KBM-7 (cell line): ENCODE data around the gene UBR4.
A peak's percentile ranks its signal among the peaks of the same experiment; 100 is the strongest.

ENCODE experiments used
- DNase-seq: peaks from one replicate; pipeline ENCODE4 v3.0.0-alpha.2; 2015
- in situ Hi-C: fragments of 300-500 bp; cut with MboI; formaldehyde crosslinking; loops from 2 replicates; pipeline ENCODE4 v1.14.3; 2020; ENCODE audit warnings: low sequenced_read_pairs, low pct_unique_long_range_greater_than_20kb, mixed read lengths

The UBR4 gene

GRCh38 chr1:19113697-19114092 lies 96.4 kb downstream of the UBR4 start:
- in situ Hi-C loops: no loop called here
- peak; percentile 39 for DNase-seq

GRCh38 chr1:19112891-19113696 lies 97.0 kb downstream of the UBR4 start:
- in situ Hi-C loops: no loop called here
- no peak for DNase-seq

DNA sequence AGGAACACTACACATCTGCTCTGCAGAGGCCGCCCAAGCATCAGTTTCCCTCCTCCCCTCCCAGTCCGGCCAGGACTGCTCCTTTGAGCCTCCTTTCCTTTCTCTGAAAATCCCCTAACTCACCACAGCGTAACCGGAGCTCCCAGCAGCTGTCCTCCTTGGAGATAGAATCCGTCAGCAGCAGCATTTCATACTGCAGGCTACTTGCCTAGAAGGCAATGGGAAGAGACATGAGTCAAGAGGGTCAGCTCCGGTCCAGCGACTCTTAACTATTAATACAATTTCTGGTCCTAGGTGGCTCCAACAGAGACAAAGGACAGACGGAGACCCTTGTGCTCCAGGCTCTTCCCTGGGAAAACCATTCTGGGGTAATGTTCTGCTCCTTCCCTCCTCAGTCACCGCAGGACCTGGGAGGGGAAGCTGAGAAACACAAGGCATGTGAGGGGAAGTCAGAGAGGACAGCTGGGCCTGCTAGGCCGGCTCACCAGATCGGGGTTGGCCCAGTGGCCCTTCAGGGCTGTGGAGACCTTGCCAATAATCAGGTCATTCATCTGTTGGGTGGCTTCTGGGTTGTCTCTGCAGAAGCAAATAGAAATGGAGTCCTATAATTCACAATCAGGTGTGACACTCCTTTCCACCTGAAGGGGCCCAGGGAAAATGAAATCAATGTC lies 99.7 kb downstream of the UBR4 start:
- no peak for DNase-seq
- in situ Hi-C loops: no loop called here

DNA sequence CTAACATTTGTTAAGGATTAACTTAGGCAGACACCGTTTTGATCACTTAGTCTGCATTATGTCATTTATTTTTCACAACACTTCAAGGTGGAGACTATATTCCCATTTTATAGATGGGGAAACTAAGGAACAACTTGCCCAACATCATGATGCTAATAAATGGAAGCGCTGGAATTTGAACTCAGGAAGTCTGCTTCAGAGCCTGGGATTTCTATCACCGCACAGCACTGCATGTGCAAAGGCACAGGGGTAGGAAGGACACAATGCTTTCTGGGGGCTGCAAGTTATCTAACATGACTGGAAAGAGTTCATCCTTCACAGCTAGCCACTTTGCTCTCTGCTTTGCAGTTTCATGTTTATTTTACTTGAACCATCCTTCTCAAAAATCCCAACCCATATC lies 100.5 kb downstream of the UBR4 start:
- no peak for DNase-seq
- in situ Hi-C loops: no loop called here

DNA sequence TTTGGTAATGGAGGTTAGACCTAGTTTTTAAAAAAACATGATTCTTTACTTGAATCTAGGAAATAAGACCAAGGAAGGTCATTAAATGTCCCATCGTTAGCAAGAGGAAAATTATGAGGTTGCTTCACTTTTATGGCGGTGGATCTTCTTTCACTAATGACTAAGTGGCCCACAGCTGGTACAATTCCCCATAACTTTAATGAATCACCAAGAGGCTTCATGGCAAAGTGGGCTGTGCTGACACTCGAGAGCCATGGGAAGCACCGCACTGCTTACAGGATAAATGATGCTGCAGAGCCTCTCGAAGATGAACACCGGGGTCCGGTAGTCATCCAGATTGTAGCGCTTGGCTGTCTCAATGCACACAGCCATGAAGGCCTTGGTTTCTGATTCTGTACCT lies 108.8 kb downstream of the UBR4 start:
- in situ Hi-C loops: no loop called here
- no peak for DNase-seq

DNA sequence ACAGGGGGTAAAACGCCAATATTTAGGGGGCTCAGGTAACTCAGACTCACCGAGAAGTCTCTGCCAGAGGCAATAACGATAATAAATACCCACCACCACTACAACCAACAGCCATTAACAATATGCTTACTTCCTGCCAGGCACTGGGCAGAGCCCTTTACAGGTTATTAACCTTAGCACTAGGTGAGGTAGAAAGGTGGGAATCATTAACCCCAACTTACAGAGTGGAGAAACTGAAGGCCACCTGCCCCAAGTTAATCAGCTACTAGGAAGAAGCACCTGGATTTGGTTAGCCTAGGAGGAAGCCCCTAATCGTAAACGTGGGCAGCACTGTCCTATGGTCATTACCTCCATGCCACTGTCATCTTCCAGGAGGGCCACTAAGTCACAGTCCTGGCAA lies 110.0 kb downstream of the UBR4 start:
- in situ Hi-C loops: no loop called here
- no peak for DNase-seq

DNA sequence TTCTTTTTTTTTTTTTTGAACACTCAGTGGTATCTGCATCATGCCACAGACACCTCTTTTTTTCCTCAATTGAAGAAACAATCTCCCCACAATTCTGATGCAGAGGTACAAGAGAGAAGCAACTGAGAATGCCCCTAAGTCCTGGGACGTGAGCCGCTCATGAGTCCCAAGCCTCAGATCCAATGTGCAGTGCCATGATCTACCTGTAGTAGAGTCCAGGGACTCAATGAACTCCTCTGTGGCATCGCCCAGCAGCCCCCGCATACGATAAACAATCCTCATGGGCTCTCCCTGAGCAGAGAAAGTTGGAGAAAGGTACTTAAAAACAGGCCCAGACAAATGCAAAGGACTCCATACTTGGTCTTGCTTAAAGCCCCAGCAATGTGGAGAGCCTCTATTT lies 113.1 kb downstream of the UBR4 start:
- in situ Hi-C loops: loop anchor here (25.0 kb wide), 1 partner anchor 185 kb away; the partner anchor contains the start of gene ALDH4A1
- no peak for DNase-seq

DNA sequence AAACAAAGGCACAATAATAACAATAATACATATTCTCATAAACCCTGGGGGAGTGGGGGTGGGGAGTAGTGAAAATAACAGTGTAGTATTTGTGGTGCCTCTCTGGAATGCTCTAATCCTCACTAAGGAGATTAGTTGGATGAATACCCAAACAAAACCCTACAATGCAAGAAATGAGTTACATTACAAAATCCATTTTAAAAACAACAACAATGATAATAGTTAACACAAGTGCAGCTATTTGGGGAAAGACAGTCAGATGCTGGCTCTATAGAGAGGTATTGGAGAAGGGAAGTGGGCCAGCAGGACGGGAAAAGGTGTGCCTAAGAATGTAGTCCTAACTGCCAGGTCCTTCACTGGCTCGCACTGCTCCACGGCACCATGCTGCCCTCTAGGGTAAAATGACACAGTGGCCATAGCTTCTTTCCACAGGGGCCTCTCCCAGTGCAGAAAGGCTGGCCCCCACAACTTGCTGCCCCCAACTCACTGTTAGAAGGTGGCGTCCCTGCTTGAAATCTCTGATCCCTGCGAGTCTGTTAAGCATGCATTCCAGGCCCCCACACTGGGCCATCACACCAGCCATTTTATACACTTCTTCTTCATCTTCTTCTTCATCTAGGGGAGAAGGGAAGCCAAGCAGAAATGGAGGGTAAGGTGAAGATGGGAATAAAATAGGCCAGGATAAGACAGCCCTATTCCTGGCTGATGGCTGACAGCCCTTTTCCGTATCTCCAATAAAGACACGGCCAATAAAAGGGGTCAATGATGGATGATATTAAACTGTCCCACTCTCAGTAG lies 113.8 kb downstream of the UBR4 start:
- peak; percentile 24 for DNase-seq
- in situ Hi-C loops: loop anchor here (25.0 kb wide), 1 partner anchor 184 kb away; the partner anchor contains the start of gene ALDH4A1

GRCh38 chr1:19091196-19091953 lies 118.7 kb downstream of the UBR4 start:
- in situ Hi-C loops: loop anchor here (25.0 kb wide), 1 partner anchor 179 kb away; the partner anchor contains the start of gene ALDH4A1
- DNase-seq: no peak

DNA sequence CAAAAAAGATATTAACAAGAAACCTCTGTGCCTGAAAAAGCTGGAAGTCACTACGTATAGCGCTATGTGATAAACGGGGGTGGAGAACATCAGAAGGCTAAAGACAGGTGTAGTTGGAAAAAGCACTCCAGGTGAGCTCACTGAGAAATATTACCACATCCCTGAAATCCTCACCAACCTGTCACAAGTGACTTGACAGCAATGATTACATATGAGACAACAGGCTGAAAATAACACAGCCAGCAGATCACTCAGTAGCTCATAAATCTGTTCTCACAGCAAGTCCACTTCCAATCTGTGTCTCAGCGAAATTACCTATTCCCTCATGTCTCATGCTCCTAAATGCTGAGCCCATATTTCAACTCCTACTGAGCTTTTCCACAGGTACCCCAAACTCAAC lies 120.5 kb downstream of the UBR4 start:
- in situ Hi-C loops: loop anchor here (25.0 kb wide), 1 partner anchor 177 kb away; the partner anchor contains the start of gene ALDH4A1
- DNase-seq: no peak

GRCh38 chr1:19088717-19089442 lies 121.2 kb downstream of the UBR4 start:
- in situ Hi-C loops: loop anchor here (25.0 kb wide), 1 partner anchor 177 kb away; the partner anchor contains the start of gene ALDH4A1
- no peak for DNase-seq

DNA sequence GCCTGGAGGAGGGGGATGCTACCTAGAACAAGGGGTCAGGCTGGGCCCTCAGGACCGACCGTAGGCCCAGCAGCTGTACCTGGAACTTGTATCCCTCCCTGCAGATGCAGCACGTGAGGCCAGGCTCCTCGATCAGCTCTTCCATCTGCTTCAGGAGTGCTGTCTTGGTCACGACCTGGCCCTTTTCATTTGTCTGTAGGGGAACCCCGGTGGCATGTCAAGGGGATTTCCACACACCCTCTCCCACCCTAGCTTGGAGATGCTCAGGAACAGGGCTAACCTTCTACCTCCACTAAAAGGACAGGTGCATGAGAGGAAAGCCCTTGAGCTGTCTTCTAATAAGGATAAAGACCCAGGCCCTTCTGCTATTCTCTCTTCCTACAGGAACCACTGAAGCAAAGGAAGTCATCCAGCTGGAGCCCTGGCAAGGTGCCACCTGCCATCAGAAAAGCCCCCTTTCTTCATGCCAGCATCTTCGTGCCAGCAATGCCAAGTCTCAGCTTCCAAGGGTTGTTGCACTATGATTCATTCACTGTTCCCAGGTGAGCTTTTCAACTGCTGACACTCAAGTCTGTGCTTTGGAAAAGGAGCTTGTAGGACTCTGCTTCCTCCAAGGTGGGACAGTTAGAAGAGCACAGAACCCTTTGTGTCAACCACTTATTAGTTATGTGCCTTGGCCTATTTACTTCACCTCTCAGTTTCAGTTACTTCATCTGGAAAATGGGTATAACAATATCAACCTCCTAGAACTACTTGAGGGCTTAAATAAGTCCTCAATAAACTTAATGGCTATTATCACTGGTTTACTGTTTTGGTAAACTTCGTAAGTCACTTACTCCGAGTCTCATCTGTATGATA lies 122.1 kb downstream of the UBR4 start:
- no peak for DNase-seq

GRCh38 chr1:19087017-19087736 lies 122.9 kb downstream of the UBR4 start:
- DNase-seq: no peak
- in situ Hi-C loops: loop anchor here (25.0 kb wide), 1 partner anchor 175 kb away; the partner anchor contains the start of gene ALDH4A1

More for the DNA sequence above, 122.1 kb downstream of the UBR4 start:
- in situ Hi-C loops: loop anchor here (25.0 kb wide), 1 partner anchor 176 kb away; the partner anchor contains the start of gene ALDH4A1

- in situ Hi-C loops: loop anchor here (25.0 kb wide), 1 partner anchor 174 kb away; the partner anchor contains the start of gene ALDH4A1
Observed at GRCh38 chr1:19086176-19086875, 123.7 kb downstream of the UBR4 start.

DNA sequence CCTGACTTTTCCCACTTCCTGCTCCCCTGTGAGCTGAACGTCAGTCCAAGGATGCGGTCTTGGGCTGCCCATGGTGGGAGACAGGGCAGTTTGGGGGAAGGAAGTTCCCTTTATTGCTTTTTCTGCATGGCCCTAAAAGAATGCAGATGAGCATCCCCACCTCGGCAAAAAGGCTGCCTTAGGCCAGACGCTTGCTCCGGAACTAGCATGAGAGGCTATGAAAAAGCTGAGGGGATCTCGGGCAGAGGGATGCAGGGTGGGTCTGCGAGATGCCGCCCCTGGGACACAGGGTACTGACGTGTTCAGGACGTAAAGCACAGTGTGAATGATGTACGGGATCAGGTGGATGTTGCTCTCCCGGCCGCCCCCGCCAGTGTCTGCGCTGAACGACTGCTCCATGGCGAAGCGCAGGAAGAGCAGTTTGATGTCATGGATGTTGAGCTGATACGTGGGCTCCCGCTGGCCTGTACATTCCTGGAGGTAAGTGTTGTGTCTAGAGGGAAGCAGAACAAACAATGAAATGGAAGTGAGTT lies 125.8 kb downstream of the UBR4 start:
- in situ Hi-C loops: loop anchor here (25.0 kb wide), 1 partner anchor 172 kb away; the partner anchor contains the start of gene ALDH4A1
- DNase-seq: no peak

More at GRCh38 chr1:19086176-19086875, 123.7 kb downstream of the UBR4 start:
- DNase-seq: no peak
